ENCODE results near the gene GNE.
A peak's percentile ranks its signal among the peaks of the same experiment; 100 is the strongest.
"Not testable (repeated sequence)": the region's sequence is repeated elsewhere in the genome, so short reads cannot be mapped to it uniquely, and the experiment has no call there.

GNE gene

DNA sequence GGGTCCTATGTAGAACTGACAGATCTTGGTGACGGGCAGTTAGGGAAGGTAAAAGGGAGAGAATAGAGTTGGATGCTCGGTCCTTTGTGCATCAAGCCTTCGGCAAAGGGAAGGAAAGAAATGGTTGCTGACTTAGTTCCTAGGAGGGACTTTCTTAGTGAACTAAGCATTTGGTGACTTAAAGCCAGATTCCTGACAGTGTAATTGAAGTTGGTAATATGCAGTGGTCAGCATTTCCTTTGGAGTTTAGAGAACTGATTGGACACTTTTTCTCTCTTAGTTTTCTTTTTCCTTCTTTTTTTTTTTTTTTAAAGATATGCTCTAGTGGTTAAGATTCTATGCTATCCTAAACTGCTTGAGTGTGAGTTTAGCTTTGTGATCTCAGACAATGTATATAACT lies 65.2 kb downstream of the GNE start:
- no peak overlapping the region for H3K27ac ChIP-seq (ENCODE audit: low read depth in 2 of 2, low read length in 2 of 2)
- no peaks in the 10 kb centered on the region for H3K9me3 ChIP-seq (ENCODE audit: control insufficient read depth in 2 of 2, low read length in 2 of 2)
- H3K27me3 ChIP-seq (ENCODE audit: control insufficient read depth in 2 of 2, insufficient read depth in 2 of 2, low read length in 2 of 2), result no peaks in the 10 kb centered on the region
- peak overlapping the region in 1 of 2 donors; percentile 97 for H3K4me3 ChIP-seq (ENCODE audit: low read length in 2 of 2)
- peaks cover 3 to 6% of the 10 kb centered on the region in 2 donors for H3K36me3 ChIP-seq (ENCODE audit: control insufficient read depth in 2 of 2, insufficient read depth in 2 of 2, low read length in 2 of 2)
- no peak overlapping the region for H3K9ac ChIP-seq (ENCODE audit: low read depth in 1 of 2, low read length in 2 of 2)
- H3K4me1 ChIP-seq (ENCODE audit: control insufficient read depth in 2 of 2, insufficient read depth in 2 of 2, low read length in 2 of 2), result peaks cover 17 to 22% of the 10 kb centered on the region in 2 donors

DNA sequence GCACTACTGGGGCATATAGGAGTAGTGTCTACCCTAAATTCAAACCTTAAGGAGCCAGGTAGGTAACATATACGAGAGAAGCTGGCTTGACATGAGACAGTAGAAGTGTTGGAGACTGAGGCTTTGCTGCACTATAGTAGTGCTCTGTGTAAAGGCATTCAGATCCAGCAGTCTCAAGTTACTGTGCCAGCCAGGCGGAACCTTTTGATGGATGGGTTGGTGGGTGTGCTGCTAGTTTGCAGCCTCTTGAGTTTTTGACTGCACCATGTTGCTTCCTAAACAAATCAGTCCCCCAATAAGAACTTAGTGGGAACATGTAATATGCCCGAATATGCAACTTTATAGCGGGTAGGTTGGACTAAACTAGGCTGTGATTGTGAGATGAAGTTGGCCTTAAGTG lies 66.1 kb downstream of the GNE start:
- Histone ChIP-seq H3K9me3 (ENCODE audit: control insufficient read depth in 2 of 2, low read length in 2 of 2) (no peaks in the 10 kb centered on the region), H3K36me3 (ENCODE audit: control insufficient read depth in 2 of 2, insufficient read depth in 2 of 2, low read length in 2 of 2) (peaks cover 1 to 6% of the 10 kb centered on the region in 2 donors), H3K27me3 (ENCODE audit: control insufficient read depth in 2 of 2, insufficient read depth in 2 of 2, low read length in 2 of 2) (no peaks in the 10 kb centered on the region), H3K9ac (ENCODE audit: low read depth in 1 of 2, low read length in 2 of 2) (peak overlapping the region; percentile 94), H3K27ac (ENCODE audit: low read depth in 2 of 2, low read length in 2 of 2) (no peak overlapping the region), H3K4me3 (ENCODE audit: low read length in 2 of 2) (peak overlapping the region; percentile 96 to 97), H3K4me1 (ENCODE audit: control insufficient read depth in 2 of 2, insufficient read depth in 2 of 2, low read length in 2 of 2) (peaks cover 17 to 22% of the 10 kb centered on the region in 2 donors)

DNA sequence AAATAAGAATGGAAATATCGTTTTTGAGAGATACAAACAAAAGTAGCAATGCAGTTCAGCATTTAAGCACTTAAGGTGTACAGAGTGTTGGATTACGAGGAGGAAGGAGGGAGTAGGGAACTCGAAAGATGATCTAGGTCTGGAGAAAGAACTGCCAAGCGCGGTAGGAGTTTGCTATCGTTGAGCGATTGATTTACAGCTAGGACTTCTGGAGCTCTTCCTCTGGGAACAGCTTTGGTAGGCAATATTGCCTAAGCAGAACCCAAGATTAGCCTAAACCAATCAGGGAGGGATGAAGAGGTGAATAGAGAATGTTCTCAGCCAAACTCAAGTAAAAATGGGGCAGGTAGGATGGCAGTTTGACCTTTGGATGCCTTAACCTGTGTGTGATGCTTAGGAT lies 66.6 kb downstream of the GNE start:
- Histone ChIP-seq H3K9ac (ENCODE audit: low read depth in 1 of 2, low read length in 2 of 2) (peak overlapping the region; percentile 94), H3K4me1 (ENCODE audit: control insufficient read depth in 2 of 2, insufficient read depth in 2 of 2, low read length in 2 of 2) (peaks cover 17 to 22% of the 10 kb centered on the region in 2 donors)

DNA sequence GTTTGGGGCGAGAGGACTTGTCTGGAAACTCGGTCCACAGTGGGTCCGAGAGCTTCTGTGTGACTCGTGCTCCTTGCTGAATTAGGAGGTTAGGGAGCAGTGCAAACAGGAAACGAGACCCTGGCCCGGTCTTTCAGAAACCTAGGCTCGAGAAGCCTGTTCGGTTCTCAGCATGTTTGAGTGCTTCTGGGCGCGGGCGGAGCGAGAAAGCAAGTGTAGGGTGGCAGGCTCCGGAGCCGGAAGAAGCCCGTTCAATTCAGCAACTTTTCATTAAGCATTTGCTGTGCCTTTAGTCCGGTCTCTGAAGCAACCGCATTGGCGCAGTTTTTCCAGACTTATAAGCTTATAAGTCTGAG lies 67.0 kb downstream of the GNE start:
- Histone ChIP-seq H3K9ac (ENCODE audit: low read depth in 1 of 2, low read length in 2 of 2) (peak overlapping the region; percentile 94), H3K4me1 (ENCODE audit: control insufficient read depth in 2 of 2, insufficient read depth in 2 of 2, low read length in 2 of 2) (peaks cover 17 to 22% of the 10 kb centered on the region in 2 donors), H3K27ac (ENCODE audit: low read depth in 2 of 2, low read length in 2 of 2) (peak overlapping the region; percentile 91 to 95), H3K9me3 (ENCODE audit: control insufficient read depth in 2 of 2, low read length in 2 of 2) (no peaks in the 10 kb centered on the region), H3K27me3 (ENCODE audit: control insufficient read depth in 2 of 2, insufficient read depth in 2 of 2, low read length in 2 of 2) (no peaks in the 10 kb centered on the region), H3K36me3 (ENCODE audit: control insufficient read depth in 2 of 2, insufficient read depth in 2 of 2, low read length in 2 of 2) (peaks cover 0 to 6% of the 10 kb centered on the region in 2 donors), H3K4me3 (ENCODE audit: low read length in 2 of 2) (peak overlapping the region; percentile 96 to 97)

More for the DNA sequence above, 66.6 kb downstream of the GNE start:
- no peaks in the 10 kb centered on the region for H3K9me3 ChIP-seq (ENCODE audit: control insufficient read depth in 2 of 2, low read length in 2 of 2)
- H3K27ac ChIP-seq (ENCODE audit: low read depth in 2 of 2, low read length in 2 of 2), result peak overlapping the region; percentile 18 to 91
- H3K4me3 ChIP-seq (ENCODE audit: low read length in 2 of 2), result peak overlapping the region; percentile 96 to 97
- H3K36me3 ChIP-seq (ENCODE audit: control insufficient read depth in 2 of 2, insufficient read depth in 2 of 2, low read length in 2 of 2), result peaks cover 0 to 6% of the 10 kb centered on the region in 2 donors
- H3K27me3 ChIP-seq (ENCODE audit: control insufficient read depth in 2 of 2, insufficient read depth in 2 of 2, low read length in 2 of 2), result no peaks in the 10 kb centered on the region

DNA sequence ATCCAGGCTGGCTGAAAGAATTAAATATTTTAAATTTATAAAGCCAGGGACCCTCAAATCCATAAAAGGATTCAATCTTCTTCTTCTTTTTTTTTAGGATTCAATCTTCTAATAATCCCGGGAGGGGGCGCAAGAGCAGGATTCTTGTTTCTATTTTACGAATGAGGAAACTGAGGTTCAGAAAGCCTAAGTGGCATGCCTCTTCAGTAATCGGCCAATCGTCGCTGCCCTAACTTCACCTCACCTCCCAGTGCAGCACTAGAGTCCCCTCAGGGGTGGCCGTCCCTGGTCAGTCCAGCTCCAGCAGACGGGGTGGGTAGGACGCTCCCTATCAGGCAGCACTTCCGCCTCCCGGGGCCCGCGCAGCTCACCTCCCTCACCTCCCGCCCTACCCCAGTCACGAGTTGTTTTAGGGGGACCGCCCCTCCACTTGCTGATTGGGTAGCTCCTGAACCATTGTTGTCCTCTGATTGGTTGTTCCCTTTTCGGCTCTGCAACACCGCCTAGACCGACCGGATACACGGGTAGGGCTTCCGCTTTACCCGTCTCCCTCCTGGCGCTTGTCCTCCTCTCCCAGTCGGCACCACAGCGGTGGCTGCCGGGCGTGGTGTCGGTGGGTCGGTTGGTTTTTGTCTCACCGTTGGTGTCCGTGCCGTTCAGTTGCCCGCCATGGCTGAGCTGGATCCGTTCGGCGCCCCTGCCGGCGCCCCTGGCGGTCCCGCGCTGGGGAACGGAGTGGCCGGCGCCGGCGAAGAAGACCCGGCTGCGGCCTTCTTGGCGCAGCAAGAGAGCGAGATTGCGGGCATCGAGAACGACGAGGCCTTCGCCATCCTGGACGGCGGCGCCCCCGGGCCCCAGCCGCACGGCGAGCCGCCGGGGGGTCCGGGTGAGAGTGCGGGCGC lies 67.6 kb downstream of the GNE start, which contains the start of gene CLTA:
Gene CLTA (plus strand): TSS at position 534 of the 902 bp plus-strand sequence. CDS start 136 bp downstream, at position 670.
- Histone ChIP-seq H3K27me3 (ENCODE audit: control insufficient read depth in 2 of 2, insufficient read depth in 2 of 2, low read length in 2 of 2) (no peaks in the 10 kb centered on the region), H3K36me3 (ENCODE audit: control insufficient read depth in 2 of 2, insufficient read depth in 2 of 2, low read length in 2 of 2) (peaks cover 0 to 6% of the 10 kb centered on the region in 2 donors), H3K9ac (ENCODE audit: low read depth in 1 of 2, low read length in 2 of 2) (peak within 1 kb of the TSS; percentile 94), H3K4me1 (ENCODE audit: control insufficient read depth in 2 of 2, insufficient read depth in 2 of 2, low read length in 2 of 2) (peaks cover 17 to 22% of the 10 kb centered on the region in 2 donors), H3K27ac (ENCODE audit: low read depth in 2 of 2, low read length in 2 of 2) (peak within 1 kb of the TSS; percentile 91 to 95), H3K9me3 (ENCODE audit: control insufficient read depth in 2 of 2, low read length in 2 of 2) (no peaks in the 10 kb centered on the region), H3K4me3 (ENCODE audit: low read length in 2 of 2) (peak within 1 kb of the TSS; percentile 96 to 97)

DNA sequence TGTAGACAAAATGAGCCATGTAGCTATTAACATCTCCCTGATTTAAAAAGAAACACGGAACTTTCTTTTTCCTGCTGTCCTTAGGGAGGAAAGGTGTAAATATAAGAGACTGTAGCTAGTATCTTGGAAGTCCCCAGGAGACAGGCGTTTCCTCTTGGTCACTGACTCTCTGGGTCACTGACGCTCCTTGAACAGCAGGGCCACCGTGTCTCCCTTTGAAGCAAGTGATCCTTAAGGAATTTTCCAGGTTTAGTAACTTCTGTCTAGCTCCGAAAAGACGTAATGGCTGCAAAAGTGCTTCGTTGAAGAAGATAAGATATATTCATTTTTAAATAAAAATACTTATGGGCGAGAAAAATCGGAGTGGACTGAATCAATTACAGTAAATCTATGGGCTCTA lies 68.3 kb downstream of the GNE start:
- H3K36me3 ChIP-seq (ENCODE audit: control insufficient read depth in 2 of 2, insufficient read depth in 2 of 2, low read length in 2 of 2), result peaks cover 0 to 6% of the 10 kb centered on the region in 2 donors
- H3K9me3 ChIP-seq (ENCODE audit: control insufficient read depth in 2 of 2, low read length in 2 of 2), result no peaks in the 10 kb centered on the region
- H3K27ac ChIP-seq (ENCODE audit: low read depth in 2 of 2, low read length in 2 of 2), result peak overlapping the region; percentile 91 to 95
- H3K27me3 ChIP-seq (ENCODE audit: control insufficient read depth in 2 of 2, insufficient read depth in 2 of 2, low read length in 2 of 2), result no peaks in the 10 kb centered on the region
- H3K9ac ChIP-seq (ENCODE audit: low read depth in 1 of 2, low read length in 2 of 2), result peak overlapping the region; percentile 94
- H3K4me1 ChIP-seq (ENCODE audit: control insufficient read depth in 2 of 2, insufficient read depth in 2 of 2, low read length in 2 of 2), result peaks cover 17 to 22% of the 10 kb centered on the region in 2 donors
- H3K4me3 ChIP-seq (ENCODE audit: low read length in 2 of 2), result peak overlapping the region; percentile 96 to 97

DNA sequence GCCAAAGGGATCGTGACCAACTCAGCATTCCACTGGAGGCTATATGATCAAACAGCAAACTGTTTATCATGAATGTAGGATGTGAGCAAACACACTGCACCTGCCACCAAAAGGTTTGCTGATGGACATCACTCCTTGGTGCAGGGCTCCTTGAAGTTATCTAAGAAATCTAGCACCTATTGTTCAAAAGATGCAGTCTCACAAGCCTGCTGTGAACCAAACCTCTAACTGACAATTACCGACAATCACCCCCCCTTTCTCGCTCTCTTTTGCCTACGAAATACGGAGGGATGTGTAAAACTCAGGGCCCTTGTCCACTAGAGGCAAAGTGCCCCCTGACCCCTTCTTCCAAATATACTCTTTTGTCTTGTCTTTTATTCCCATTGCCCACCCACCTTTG lies 70.0 kb downstream of the GNE start:
- no peak overlapping the region for H3K9ac ChIP-seq (ENCODE audit: low read depth in 1 of 2, low read length in 2 of 2)
- H3K27me3 ChIP-seq (ENCODE audit: control insufficient read depth in 2 of 2, insufficient read depth in 2 of 2, low read length in 2 of 2), result no peaks in the 10 kb centered on the region
- H3K27ac ChIP-seq (ENCODE audit: low read depth in 2 of 2, low read length in 2 of 2), result no peak overlapping the region
- H3K9me3 ChIP-seq (ENCODE audit: control insufficient read depth in 2 of 2, low read length in 2 of 2), result no peaks in the 10 kb centered on the region
- peaks cover 15 to 17% of the 10 kb centered on the region in 2 donors for H3K4me1 ChIP-seq (ENCODE audit: control insufficient read depth in 2 of 2, insufficient read depth in 2 of 2, low read length in 2 of 2)
- no peak overlapping the region for H3K4me3 ChIP-seq (ENCODE audit: low read length in 2 of 2)
- no peaks in the 10 kb centered on the region for H3K36me3 ChIP-seq (ENCODE audit: control insufficient read depth in 2 of 2, insufficient read depth in 2 of 2, low read length in 2 of 2)

DNA sequence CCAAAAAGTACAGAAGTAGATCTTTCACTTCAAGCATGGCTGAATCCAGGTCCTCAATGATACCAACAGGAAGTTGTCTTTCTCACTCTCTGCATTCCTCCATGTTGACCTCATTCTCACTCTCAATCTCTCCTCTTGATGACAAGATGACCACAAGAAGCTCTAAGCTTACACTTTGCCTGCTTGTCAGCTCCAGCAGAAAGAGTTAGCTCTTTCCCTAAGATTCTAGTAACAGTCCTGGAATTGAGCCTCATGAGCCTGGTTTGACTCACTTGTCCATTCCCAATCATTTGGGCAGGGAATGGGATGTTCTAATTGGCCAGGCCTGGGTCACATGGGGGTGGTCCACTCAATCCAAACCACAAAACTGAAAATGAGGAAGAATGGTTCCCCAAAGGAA lies 70.8 kb downstream of the GNE start:
- Histone ChIP-seq H3K27ac (ENCODE audit: low read depth in 2 of 2, low read length in 2 of 2) (no peak overlapping the region), H3K9ac (ENCODE audit: low read depth in 1 of 2, low read length in 2 of 2) (no peak overlapping the region), H3K4me1 (ENCODE audit: control insufficient read depth in 2 of 2, insufficient read depth in 2 of 2, low read length in 2 of 2) (peaks cover 7 to 12% of the 10 kb centered on the region in 2 donors), H3K4me3 (ENCODE audit: low read length in 2 of 2) (no peak overlapping the region), H3K9me3 (ENCODE audit: control insufficient read depth in 2 of 2, low read length in 2 of 2) (no peaks in the 10 kb centered on the region), H3K27me3 (ENCODE audit: control insufficient read depth in 2 of 2, insufficient read depth in 2 of 2, low read length in 2 of 2) (no peaks in the 10 kb centered on the region), H3K36me3 (ENCODE audit: control insufficient read depth in 2 of 2, insufficient read depth in 2 of 2, low read length in 2 of 2) (no peaks in the 10 kb centered on the region)

DNA sequence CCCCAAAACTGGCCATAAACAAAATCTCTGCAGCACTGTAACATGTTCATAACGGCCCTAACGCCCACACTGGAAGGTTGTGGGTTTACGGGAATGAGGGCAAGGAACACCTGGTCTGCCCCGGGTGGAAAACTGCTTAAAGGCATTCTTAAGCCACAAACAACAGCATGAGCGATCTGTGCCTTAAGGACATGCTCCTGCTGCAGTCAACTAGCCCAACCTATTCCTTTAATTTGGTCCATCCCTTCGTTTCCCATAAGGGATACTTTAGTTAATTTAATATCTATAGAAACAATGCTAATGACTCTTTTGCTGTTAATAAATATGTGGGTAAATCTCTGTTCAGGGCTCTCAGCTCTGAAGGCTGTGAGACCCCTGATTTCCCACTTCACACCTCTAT lies 78.0 kb downstream of the GNE start:
- H3K36me3 ChIP-seq (ENCODE audit: control insufficient read depth in 2 of 2, insufficient read depth in 2 of 2, low read length in 2 of 2); H3K27me3 ChIP-seq (ENCODE audit: control insufficient read depth in 2 of 2, insufficient read depth in 2 of 2, low read length in 2 of 2); H3K27ac ChIP-seq (ENCODE audit: low read depth in 2 of 2, low read length in 2 of 2); H3K4me1 ChIP-seq (ENCODE audit: control insufficient read depth in 2 of 2, insufficient read depth in 2 of 2, low read length in 2 of 2); H3K9ac ChIP-seq (ENCODE audit: low read depth in 1 of 2, low read length in 2 of 2); H3K9me3 ChIP-seq (ENCODE audit: control insufficient read depth in 2 of 2, low read length in 2 of 2); H3K4me3 ChIP-seq (ENCODE audit: low read length in 2 of 2): not testable (repeated sequence)

DNA sequence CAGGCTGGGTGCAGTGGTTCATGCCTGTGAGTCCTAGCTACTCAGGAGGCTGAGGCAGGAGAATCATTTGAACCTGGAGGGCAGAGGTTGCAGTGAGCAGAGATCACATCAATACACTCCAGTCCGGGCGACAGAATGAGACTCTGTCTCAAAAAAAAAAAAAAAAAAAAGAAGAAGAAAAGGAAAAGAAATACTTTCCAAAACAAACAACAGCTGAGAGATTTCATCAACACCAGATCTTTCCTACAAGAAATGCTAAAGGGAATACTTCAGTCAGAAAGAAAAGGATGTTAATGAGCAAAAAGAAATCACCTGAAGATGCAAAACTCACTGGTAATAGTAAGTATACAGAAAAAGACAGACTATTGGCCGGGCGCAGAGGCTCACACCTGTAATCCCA lies 80.7 kb downstream of the GNE start:
- Histone ChIP-seq H3K27ac (ENCODE audit: low read depth in 2 of 2, low read length in 2 of 2) (no peak overlapping the region), H3K4me3 (ENCODE audit: low read length in 2 of 2) (no peak overlapping the region), H3K9ac (ENCODE audit: low read depth in 1 of 2, low read length in 2 of 2) (no peak overlapping the region), H3K4me1 (ENCODE audit: control insufficient read depth in 2 of 2, insufficient read depth in 2 of 2, low read length in 2 of 2) (no peaks in the 10 kb centered on the region), H3K27me3 (ENCODE audit: control insufficient read depth in 2 of 2, insufficient read depth in 2 of 2, low read length in 2 of 2) (no peaks in the 10 kb centered on the region), H3K36me3 (ENCODE audit: control insufficient read depth in 2 of 2, insufficient read depth in 2 of 2, low read length in 2 of 2) (no peaks in the 10 kb centered on the region), H3K9me3 (ENCODE audit: control insufficient read depth in 2 of 2, low read length in 2 of 2) (no peaks in the 10 kb centered on the region)

Data from mucosa of rectum (tissue), 2 donors.